ENCODE measurements around the gene TMEM107.

Gene TMEM107

DNA sequence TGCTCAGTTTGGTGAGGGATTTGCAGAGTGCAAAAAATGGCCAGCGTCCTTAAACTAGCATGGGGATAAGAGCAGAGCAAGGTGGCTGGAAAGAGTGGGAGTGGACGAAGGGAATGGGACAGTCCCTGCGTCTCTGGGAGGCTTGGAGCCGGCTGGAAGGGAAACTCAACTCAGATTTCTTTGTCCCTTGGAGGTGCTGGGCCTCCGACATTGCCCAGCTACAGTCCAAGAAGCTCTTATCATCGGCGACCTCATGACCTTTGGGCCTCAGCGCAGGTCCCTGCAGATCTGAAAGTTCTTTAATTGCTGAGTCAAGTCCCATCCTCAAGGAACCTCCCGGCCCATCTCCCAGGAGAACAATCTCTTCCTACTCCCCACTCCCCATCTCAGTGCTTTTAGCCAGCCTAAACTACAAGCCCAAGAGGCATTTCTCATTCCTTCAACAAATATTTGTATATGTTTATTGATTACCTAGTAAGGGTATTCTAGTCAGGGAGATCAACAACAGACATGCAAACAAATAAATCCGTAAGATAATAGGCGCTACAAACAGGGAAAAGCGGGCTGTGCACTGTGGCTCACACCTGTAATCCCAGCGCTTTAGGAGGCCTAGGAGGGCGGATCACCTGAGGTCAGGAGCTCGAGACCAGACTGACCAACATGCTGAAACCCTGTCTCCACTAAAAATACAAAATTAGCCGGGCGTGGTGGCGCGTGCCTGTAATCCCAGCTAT lies 985 bp upstream of the TMEM107 start:
- Histone ChIP-seq H3K4me3 (ENCODE audit: low read depth, low read length) (peak overlapping the region; percentile 61), H3K4me1 (ENCODE audit: control insufficient read depth, insufficient read depth, low read length) (peaks cover 10% of the 10 kb centered on the region), H3K9me3 (ENCODE audit: control insufficient read depth, insufficient read depth, low read depth, low read length) (no peaks in the 10 kb centered on the region), H3K36me3 (ENCODE audit: control insufficient read depth in 2 of 2, insufficient read depth in 1 of 2, low read length in 2 of 2) (no peaks in the 10 kb centered on the region), H3K27ac (ENCODE audit: extremely low read depth, low read depth, low read length) (peak overlapping the region; percentile 57; the same call in 1 of the 2 replicates)
- TF ChIP-seq ZNF335 (tag by site-specific recombination; conservative IDR thresholded peaks at IDR 0.05): no peak
- no peak for TF ChIP-seq GLI2 (tag by site-specific recombination; IDR thresholded peaks at IDR 0.05; ENCODE audit: borderline replicate concordance, low read depth)
- no peak for TF ChIP-seq BCL11A (tag by site-specific recombination; IDR thresholded peaks at IDR 0.05; ENCODE audit: low read depth)
- TF ChIP-seq ZNF366 (tag by site-specific recombination; conservative IDR thresholded peaks at IDR 0.05): no peak
- TF ChIP-seq ZNF560 (tag by site-specific recombination; IDR thresholded peaks at IDR 0.05; ENCODE audit: borderline replicate concordance): no peak
- no peak for TF ChIP-seq SALL2 (tag by site-specific recombination; IDR thresholded peaks at IDR 0.05; ENCODE audit: borderline replicate concordance)
- no peak for TF ChIP-seq ZNF610 (tag by site-specific recombination; IDR thresholded peaks at IDR 0.05; ENCODE audit: borderline replicate concordance)
- TF ChIP-seq ZNF596 (tag by site-specific recombination; IDR thresholded peaks at IDR 0.05): no peak
- TF ChIP-seq ZNF423 (tag by site-specific recombination; IDR thresholded peaks at IDR 0.05): no peak
- TF ChIP-seq, protein P1, sequence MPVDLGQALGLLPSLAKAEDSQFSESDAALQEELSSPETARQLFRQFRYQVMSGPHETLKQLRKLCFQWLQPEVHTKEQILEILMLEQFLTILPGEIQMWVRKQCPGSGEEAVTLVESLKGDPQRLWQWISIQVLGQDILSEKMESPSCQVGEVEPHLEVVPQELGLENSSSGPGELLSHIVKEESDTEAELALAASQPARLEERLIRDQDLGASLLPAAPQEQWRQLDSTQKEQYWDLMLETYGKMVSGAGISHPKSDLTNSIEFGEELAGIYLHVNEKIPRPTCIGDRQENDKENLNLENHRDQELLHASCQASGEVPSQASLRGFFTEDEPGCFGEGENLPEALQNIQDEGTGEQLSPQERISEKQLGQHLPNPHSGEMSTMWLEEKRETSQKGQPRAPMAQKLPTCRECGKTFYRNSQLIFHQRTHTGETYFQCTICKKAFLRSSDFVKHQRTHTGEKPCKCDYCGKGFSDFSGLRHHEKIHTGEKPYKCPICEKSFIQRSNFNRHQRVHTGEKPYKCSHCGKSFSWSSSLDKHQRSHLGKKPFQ (tag by site-specific recombination; IDR thresholded peaks at IDR 0.05): no peak
- TF ChIP-seq ZNF521 (tag by site-specific recombination; IDR thresholded peaks at IDR 0.05): no peak
- no peak for TF ChIP-seq ZNF664 (tag by site-specific recombination; IDR thresholded peaks at IDR 0.05)
- no peak for TF ChIP-seq KLF10 (tag by site-specific recombination; IDR thresholded peaks at IDR 0.05)
- no peak for TF ChIP-seq ZBTB10 (tag by site-specific recombination; IDR thresholded peaks at IDR 0.05)
- ChIA-PET POLR2A (interaction anchor here (0.7 to 2.7 kb wide), 9 partner anchors 8 to 118 kb away, joined by 3 to 13 read pairs (median 4); partner anchors contain the start of genes AURKB, BORCS6 and SLC25A35), CTCF (interaction anchor here (0.6 to 1.4 kb wide), 4 partner anchors 10 to 72 kb away, joined by 3 to 6 read pairs (median 3); partner anchors contain the start of gene PFAS)

GRCh38 chr17:8175795-8176196 lies 384 bp downstream of the TMEM107 start:
- ChIA-PET POLR2A (interaction anchor here (0.7 to 2.7 kb wide), 3 partner anchors 19 to 921 kb away, joined by 3 to 13 read pairs (median 4); partner anchors contain the start of gene SLC25A35), CTCF (interaction anchor here (0.5 to 1.4 kb wide), 6 partner anchors 14 to 205 kb away, joined by 3 to 4 read pairs (median 3); partner anchors contain the start of gene BORCS6)
- Histone ChIP-seq H3K27ac (ENCODE audit: extremely low read depth, low read depth, low read length) (peak overlapping the region; percentile 57), H3K9me3 (ENCODE audit: control insufficient read depth, insufficient read depth, low read depth, low read length) (no peaks in the 10 kb centered on the region), H3K36me3 (ENCODE audit: control insufficient read depth in 2 of 2, insufficient read depth in 1 of 2, low read length in 2 of 2) (no peaks in the 10 kb centered on the region), H3K4me1 (ENCODE audit: control insufficient read depth, insufficient read depth, low read length) (peaks cover 10% of the 10 kb centered on the region), H3K4me3 (ENCODE audit: low read depth, low read length) (peak overlapping the region; percentile 61)
- TF ChIP-seq GLIS2 (tag by site-specific recombination; IDR thresholded peaks at IDR 0.05) (peak; percentile 81), ZNF600 (tag by site-specific recombination; IDR thresholded peaks at IDR 0.05) (peak; percentile 66; the same call in 1 of the 2 replicates), REST (tag by site-specific recombination; IDR thresholded peaks at IDR 0.05) (no peak), SP2 (tag by site-specific recombination; IDR thresholded peaks at IDR 0.05) (peak; percentile 72; the same call in 1 of the 2 replicates), KLF7 (tag by site-specific recombination; IDR thresholded peaks at IDR 0.05; ENCODE audit: borderline replicate concordance) (no peak), ZNF335 (tag by site-specific recombination; conservative IDR thresholded peaks at IDR 0.05) (peak; percentile 88), KLF17 (tag by site-specific recombination; IDR thresholded peaks at IDR 0.05) (peak; percentile 16; the same call in 1 of the 2 replicates), ZNF521 (tag by site-specific recombination; IDR thresholded peaks at IDR 0.05) (no peak), ZBTB20 (tag by site-specific recombination; IDR thresholded peaks at IDR 0.05) (peak; percentile 49; the same call in 1 of the 2 replicates)
- TF ChIP-seq, protein P2, sequence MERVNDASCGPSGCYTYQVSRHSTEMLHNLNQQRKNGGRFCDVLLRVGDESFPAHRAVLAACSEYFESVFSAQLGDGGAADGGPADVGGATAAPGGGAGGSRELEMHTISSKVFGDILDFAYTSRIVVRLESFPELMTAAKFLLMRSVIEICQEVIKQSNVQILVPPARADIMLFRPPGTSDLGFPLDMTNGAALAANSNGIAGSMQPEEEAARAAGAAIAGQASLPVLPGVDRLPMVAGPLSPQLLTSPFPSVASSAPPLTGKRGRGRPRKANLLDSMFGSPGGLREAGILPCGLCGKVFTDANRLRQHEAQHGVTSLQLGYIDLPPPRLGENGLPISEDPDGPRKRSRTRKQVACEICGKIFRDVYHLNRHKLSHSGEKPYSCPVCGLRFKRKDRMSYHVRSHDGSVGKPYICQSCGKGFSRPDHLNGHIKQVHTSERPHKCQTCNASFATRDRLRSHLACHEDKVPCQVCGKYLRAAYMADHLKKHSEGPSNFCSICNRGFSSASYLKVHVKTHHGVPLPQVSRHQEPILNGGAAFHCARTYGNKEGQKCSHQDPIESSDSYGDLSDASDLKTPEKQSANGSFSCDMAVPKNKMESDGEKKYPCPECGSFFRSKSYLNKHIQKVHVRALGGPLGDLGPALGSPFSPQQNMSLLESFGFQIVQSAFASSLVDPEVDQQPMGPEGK (tag by site-specific recombination; IDR thresholded peaks at IDR 0.05): peak; percentile 79
